HEK293 (cell line): ENCODE measurements around the gene GNAQ.

ENCODE experiments used
- CTCF ChIA-PET: fragments of 350-600 bp; formaldehyde crosslinking; extraction: SDS; loops from one replicate; lab custom pipeline; 2021; ENCODE audit warnings: antibody characterized with exemption; lab: Yijun Ruan, JAX
- POLR2A ChIA-PET: fragments of 300-600 bp; formaldehyde crosslinking; extraction: SDS; loops from one replicate; lab custom pipeline; 2020; ENCODE audit warnings: antibody characterized with exemption, inconsistent platforms; lab: Yijun Ruan, JAX
- H3K27ac ChIP-seq: fragments of 200-500 bp; sonication (Bioruptor generic); 2 replicates; pipeline ENCODE4 v1.5.1; 2014; ENCODE audit warnings: low read depth, low read length, control low read depth, inconsistent platforms; ENCODE audit errors: extremely low read depth
- H3K36me3 ChIP-seq, 2 experiments: fragments of 200-500 bp in 1 of 2; sonication (Bioruptor generic) in 1 of 2; 1 replicate in 1 of 2; 2 replicates in 1 of 2; pipeline ENCODE4 v1.5.1; 2014 to 2017; ENCODE audit warnings: inconsistent platforms in 2 of 2, low read length in 2 of 2; ENCODE audit not compliant: control insufficient read depth in 2 of 2, insufficient read depth in 1 of 2
- H3K4me1 ChIP-seq: fragments of 200-500 bp; sonication (Bioruptor generic); 2 replicates; pipeline ENCODE4 v1.5.1; 2014; ENCODE audit warnings: mild to moderate bottlenecking, low read length, inconsistent platforms; ENCODE audit not compliant: control insufficient read depth, insufficient read depth
- H3K4me3 ChIP-seq: 2 replicates; pipeline ENCODE4 v1.5.1; 2011; ENCODE audit warnings: low read depth, mild to moderate bottlenecking, control low read depth, low read length, moderate library complexity
- H3K9me3 ChIP-seq: fragments of 200-500 bp; sonication (Bioruptor generic); 2 replicates; pipeline ENCODE4 v1.5.1; 2014; ENCODE audit warnings: low read depth, low read length, inconsistent platforms; ENCODE audit not compliant: control insufficient read depth, insufficient read depth
- GLIS2 ChIP-seq: fragments of 450-650 bp; formaldehyde crosslinking; IDR thresholded peaks from 2 replicates; pipeline ENCODE4 v1.5.1; 2016; ENCODE audit warnings: missing biosample characterization, missing genetic modification characterization
- KLF1 ChIP-seq: fragments of 450-650 bp; formaldehyde crosslinking; IDR thresholded peaks from 2 replicates; pipeline ENCODE4 v1.5.1; 2016; ENCODE audit warnings: missing biosample characterization, missing genetic modification characterization
- OSR2 ChIP-seq: fragments of 450-650 bp; formaldehyde crosslinking; IDR thresholded peaks from 2 replicates; pipeline ENCODE4 v1.5.1; 2016; ENCODE audit warnings: missing biosample characterization, missing genetic modification characterization
- PRDM1 ChIP-seq: fragments of 450-650 bp; formaldehyde crosslinking; IDR thresholded peaks from 2 replicates; pipeline ENCODE4; 2016; ENCODE audit warnings: missing biosample characterization, missing genetic modification characterization
- PRDM6 ChIP-seq: fragments of 450-650 bp; formaldehyde crosslinking; IDR thresholded peaks from 2 replicates; pipeline ENCODE4 v1.5.1; 2017; ENCODE audit warnings: missing biosample characterization, missing genetic modification characterization
- RBAK ChIP-seq: fragments of 450-650 bp; formaldehyde crosslinking; IDR thresholded peaks from 2 replicates; pipeline ENCODE4 v1.5.1; 2016; ENCODE audit warnings: missing biosample characterization, missing genetic modification characterization
- SALL2 ChIP-seq: fragments of 450-650 bp; formaldehyde crosslinking; IDR thresholded peaks from 2 replicates; pipeline ENCODE4 v1.5.0; 2017; ENCODE audit warnings: missing biosample characterization, mild to moderate bottlenecking, missing genetic modification characterization, borderline replicate concordance
- SCRT1 ChIP-seq: fragments of 450-650 bp; formaldehyde crosslinking; IDR thresholded peaks from 2 replicates; pipeline ENCODE4 v1.5.1; 2016; ENCODE audit warnings: missing biosample characterization, missing genetic modification characterization, borderline replicate concordance
- ZNF155 ChIP-seq: fragments of 450-650 bp; formaldehyde crosslinking; IDR thresholded peaks from 2 replicates; pipeline ENCODE4 v1.5.1; 2016; ENCODE audit warnings: missing biosample characterization, missing genetic modification characterization
- ZNF16 ChIP-seq: fragments of 450-650 bp; formaldehyde crosslinking; IDR thresholded peaks from 2 replicates; pipeline ENCODE4 v1.5.1; 2016; ENCODE audit warnings: low read depth, missing biosample characterization, missing genetic modification characterization
- ZNF169 ChIP-seq: fragments of 450-650 bp; formaldehyde crosslinking; IDR thresholded peaks from 2 replicates; pipeline ENCODE4 v1.5.1; 2016; ENCODE audit warnings: missing biosample characterization, missing genetic modification characterization
- ZNF211 ChIP-seq: fragments of 450-650 bp; formaldehyde crosslinking; IDR thresholded peaks from 2 replicates; pipeline ENCODE4 v1.5.1; 2016; ENCODE audit warnings: low read depth, missing biosample characterization, missing genetic modification characterization
- ZNF214 ChIP-seq: fragments of 450-650 bp; formaldehyde crosslinking; IDR thresholded peaks from 2 replicates; pipeline ENCODE4 v1.5.1; 2017; ENCODE audit warnings: missing biosample characterization, mild to moderate bottlenecking, missing genetic modification characterization, borderline replicate concordance
- ZNF274 ChIP-seq, 2 experiments: fragments of 200-500 bp in 1 of 2; fragments of 450-650 bp in 1 of 2; sonication (Bioruptor generic) in 1 of 2; formaldehyde crosslinking in 1 of 2; IDR thresholded peaks; 2 replicates each; pipeline versions ENCODE4 v1.5.1 to v1.6.1; 2014 to 2016; ENCODE audit warnings: borderline replicate concordance in 1 of 2, inconsistent platforms in 1 of 2, low read length in 1 of 2, missing biosample characterization in 1 of 2, missing genetic modification characterization in 1 of 2
- ZNF341 ChIP-seq: fragments of 450-650 bp; formaldehyde crosslinking; IDR thresholded peaks from 2 replicates; pipeline ENCODE4; 2016; ENCODE audit warnings: low read depth, missing biosample characterization, missing genetic modification characterization
- ZNF391 ChIP-seq: fragments of 450-650 bp; formaldehyde crosslinking; IDR thresholded peaks from 2 replicates; pipeline ENCODE4 v1.5.1; 2016; ENCODE audit warnings: low read depth, missing biosample characterization, missing genetic modification characterization, borderline replicate concordance
- ZNF394 ChIP-seq: fragments of 450-650 bp; formaldehyde crosslinking; IDR thresholded peaks from 2 replicates; pipeline ENCODE4 v1.5.1; 2016; ENCODE audit warnings: missing biosample characterization, missing genetic modification characterization, mild to moderate bottlenecking, moderate library complexity, borderline replicate concordance
- ZNF433 ChIP-seq: fragments of 450-650 bp; formaldehyde crosslinking; IDR thresholded peaks from 2 replicates; pipeline ENCODE4 v1.5.1; 2016; ENCODE audit warnings: missing biosample characterization, missing genetic modification characterization, low read depth
- ZNF449 ChIP-seq: fragments of 450-650 bp; formaldehyde crosslinking; IDR thresholded peaks from 2 replicates; pipeline ENCODE4 v1.5.1; 2017; ENCODE audit warnings: missing biosample characterization, mild to moderate bottlenecking, missing genetic modification characterization, moderate library complexity
- ZNF555 ChIP-seq: fragments of 450-650 bp; formaldehyde crosslinking; conservative IDR thresholded peaks from 2 replicates; pipeline ENCODE4 v1.5.1; 2017; ENCODE audit warnings: missing biosample characterization, mild to moderate bottlenecking, missing genetic modification characterization, inconsistent platforms
- ZNF596 ChIP-seq: fragments of 450-650 bp; IDR thresholded peaks from 2 replicates; pipeline ENCODE4 v1.5.0; 2018; ENCODE audit warnings: missing biosample characterization, mild to moderate bottlenecking, missing genetic modification characterization, moderate library complexity
- ZNF626 ChIP-seq: fragments of 450-650 bp; sonication (Bioruptor Pico); formaldehyde crosslinking; IDR thresholded peaks from 2 replicates; pipeline ENCODE4 v1.5.1; 2018; ENCODE audit warnings: missing biosample characterization, missing genetic modification characterization, inconsistent platforms
- ZNF629 ChIP-seq: fragments of 450-650 bp; formaldehyde crosslinking; IDR thresholded peaks from 2 replicates; pipeline ENCODE4 v1.5.1; 2017; ENCODE audit warnings: missing biosample characterization, missing genetic modification characterization
- ZNF670 ChIP-seq: fragments of 450-650 bp; formaldehyde crosslinking; IDR thresholded peaks from 2 replicates; pipeline ENCODE4 v1.5.1; 2016; ENCODE audit warnings: missing biosample characterization, missing genetic modification characterization, low read depth
- ZNF837 ChIP-seq: fragments of 450-650 bp; formaldehyde crosslinking; IDR thresholded peaks from 2 replicates; pipeline ENCODE4 v1.5.1; 2016; ENCODE audit warnings: missing biosample characterization, missing genetic modification characterization
- ZSCAN30 ChIP-seq: fragments of 450-650 bp; IDR thresholded peaks from 2 replicates; pipeline ENCODE4 v1.5.1; 2018; ENCODE audit warnings: missing biosample characterization, mild to moderate bottlenecking, missing genetic modification characterization, moderate library complexity

Gene GNAQ

GRCh38 chr9:77827104-77827784, 204.4 kb downstream of the GNAQ start:
- CTCF ChIA-PET, result interaction anchor here (0.7 to 2.1 kb wide), 3 partner anchors 10 to 1078 kb away, joined by 4 to 6 read pairs (median 4); no protein-coding TSS in a partner anchor
- H3K4me1 ChIP-seq, result no peaks in the 10 kb centered on the region; the same call in 1 of the 2 replicates
- TF ChIP-seq OSR2 (tag by site-specific recombination) (no peak), ZSCAN30 (tag by site-specific recombination) (no peak), ZNF433 (tag by site-specific recombination) (no peak), GLIS2 (no peak), KLF1 (tag by site-specific recombination) (no peak), ZNF274 (IDR thresholded peaks at IDR 0.05; ENCODE audit: low read length) (no peak), ZNF274 (tag by site-specific recombination; IDR thresholded peaks at IDR 0.05; ENCODE audit: borderline replicate concordance) (no peak), ZNF449 (no peak), ZNF837 (tag by site-specific recombination) (no peak), PRDM6 (tag by site-specific recombination) (no peak), ZNF394 (tag by site-specific recombination) (no peak), ZNF211 (tag by site-specific recombination) (no peak), ZNF341 (tag by site-specific recombination) (no peak), ZNF391 (no peak), ZNF214 (no peak), PRDM1 (tag by site-specific recombination) (no peak)
- no peak overlapping the region for H3K4me3 ChIP-seq
- no peak overlapping the region for H3K27ac ChIP-seq
- POLR2A ChIA-PET, result no interaction called here
- no peaks in the 10 kb centered on the region for H3K36me3 ChIP-seq
- H3K9me3 ChIP-seq, result no peaks in the 10 kb centered on the region

DNA sequence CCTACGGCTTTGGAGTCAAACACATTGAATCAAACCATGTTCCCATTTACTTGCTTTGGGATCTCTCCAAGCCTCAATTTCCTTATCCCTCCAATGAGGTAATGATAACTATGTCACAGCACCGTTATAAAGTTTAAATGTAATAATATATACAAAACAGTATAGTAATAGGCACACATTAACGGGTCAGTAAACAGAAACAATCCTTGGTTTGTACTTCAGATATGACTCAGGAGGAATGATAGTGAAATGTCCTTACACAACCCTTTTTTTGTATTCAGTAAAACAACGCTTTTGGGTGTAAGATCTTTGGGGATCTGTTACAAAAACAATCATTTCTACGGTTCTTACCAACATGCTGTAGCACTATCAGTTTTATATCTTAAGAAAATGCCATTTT, 205.0 kb downstream of the GNAQ start:
- ChIA-PET POLR2A (no interaction called here), CTCF (interaction anchor here (0.7 to 1.4 kb wide), 2 partner anchors 15 to 1078 kb away, joined by 4 to 6 read pairs; no protein-coding TSS in a partner anchor)
- no peaks in the 10 kb centered on the region for H3K9me3 ChIP-seq
- no peaks in the 10 kb centered on the region; the same call in 1 of the 2 replicates for H3K4me1 ChIP-seq
- H3K27ac ChIP-seq, result no peak overlapping the region
- H3K4me3 ChIP-seq, result no peak overlapping the region
- no peaks in the 10 kb centered on the region for H3K36me3 ChIP-seq
- TF ChIP-seq SALL2 (tag by site-specific recombination) (no peak), ZNF274 (IDR thresholded peaks at IDR 0.05; ENCODE audit: low read length) (no peak), ZNF274 (tag by site-specific recombination; IDR thresholded peaks at IDR 0.05; ENCODE audit: borderline replicate concordance) (no peak)

DNA sequence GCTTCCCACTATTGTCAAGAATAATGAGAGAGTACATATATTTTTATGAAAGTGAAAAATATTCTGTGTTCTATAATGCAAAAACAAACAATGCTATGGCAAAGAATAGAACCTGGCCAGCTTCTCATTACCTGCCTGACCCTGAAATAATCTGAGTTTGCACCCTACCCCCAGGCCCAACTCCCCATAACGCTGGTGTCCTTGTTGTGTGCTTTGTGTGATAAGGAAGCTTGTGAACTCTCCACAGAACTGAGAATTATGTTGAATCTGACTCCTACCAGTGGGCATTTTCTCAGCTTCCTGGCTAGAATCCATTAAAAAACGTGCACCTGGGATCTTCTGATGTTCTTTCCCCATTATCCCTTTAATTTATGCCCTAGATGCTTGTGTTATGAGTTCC, 205.5 kb downstream of the GNAQ start:
- Histone ChIP-seq H3K9me3 (no peaks in the 10 kb centered on the region), H3K36me3 (no peaks in the 10 kb centered on the region), H3K27ac (no peak overlapping the region), H3K4me3 (no peak overlapping the region), H3K4me1 (no peaks in the 10 kb centered on the region; the same call in 1 of the 2 replicates)
- POLR2A ChIA-PET, result no interaction called here
- CTCF ChIA-PET, result interaction anchor here (1.4 kb wide), 1 partner anchor 15 kb away, joined by 6 read pairs; no protein-coding TSS in a partner anchor
- TF ChIP-seq ZNF449 (no peak), ZNF555 (tag by site-specific recombination) (no peak), ZNF155 (tag by site-specific recombination) (no peak), SCRT1 (no peak), ZNF16 (no peak), ZNF626 (tag by site-specific recombination) (no peak), ZNF670 (tag by site-specific recombination) (no peak), RBAK (tag by site-specific recombination) (no peak), ZNF596 (tag by site-specific recombination) (no peak), ZNF169 (tag by site-specific recombination) (no peak), ZNF629 (no peak)
